T-helper 2 cell treated with Interferon-gamma antibody and Interleukin-4, amounts not matched to agents 5 μg/mL and 100 μg/mL, for 36 hours (primary cell): ENCODE results near the gene FANCG.

Source experiments
- DNase-seq: peaks from one replicate; pipeline ENCODE4 v3.0.0; 2021; ENCODE audit warnings: low spot score
- H3K27ac Mint-ChIP-seq: one replicate; pipeline ENCODE4 v1.8.0; 2021; ENCODE audit warnings: mild to moderate bottlenecking, mixed read lengths
- H3K27me3 Mint-ChIP-seq: one replicate; pipeline ENCODE4 v1.8.0; 2021; ENCODE audit warnings: low read depth, mixed read lengths
- H3K36me3 Mint-ChIP-seq: one replicate; pipeline ENCODE4 v1.8.0; 2021; ENCODE audit warnings: low read depth, mixed read lengths
- H3K4me1 Mint-ChIP-seq: one replicate; pipeline ENCODE4 v1.8.0; 2021; ENCODE audit warnings: low read depth, mixed read lengths
- H3K4me3 Mint-ChIP-seq: one replicate; pipeline ENCODE4 v1.8.0; 2022; ENCODE audit warnings: mild to moderate bottlenecking, moderate library complexity, mixed read lengths
- H3K9me3 Mint-ChIP-seq: one replicate; pipeline ENCODE4 v1.8.0; 2021; ENCODE audit warnings: mixed read lengths

The FANCG gene

DNA sequence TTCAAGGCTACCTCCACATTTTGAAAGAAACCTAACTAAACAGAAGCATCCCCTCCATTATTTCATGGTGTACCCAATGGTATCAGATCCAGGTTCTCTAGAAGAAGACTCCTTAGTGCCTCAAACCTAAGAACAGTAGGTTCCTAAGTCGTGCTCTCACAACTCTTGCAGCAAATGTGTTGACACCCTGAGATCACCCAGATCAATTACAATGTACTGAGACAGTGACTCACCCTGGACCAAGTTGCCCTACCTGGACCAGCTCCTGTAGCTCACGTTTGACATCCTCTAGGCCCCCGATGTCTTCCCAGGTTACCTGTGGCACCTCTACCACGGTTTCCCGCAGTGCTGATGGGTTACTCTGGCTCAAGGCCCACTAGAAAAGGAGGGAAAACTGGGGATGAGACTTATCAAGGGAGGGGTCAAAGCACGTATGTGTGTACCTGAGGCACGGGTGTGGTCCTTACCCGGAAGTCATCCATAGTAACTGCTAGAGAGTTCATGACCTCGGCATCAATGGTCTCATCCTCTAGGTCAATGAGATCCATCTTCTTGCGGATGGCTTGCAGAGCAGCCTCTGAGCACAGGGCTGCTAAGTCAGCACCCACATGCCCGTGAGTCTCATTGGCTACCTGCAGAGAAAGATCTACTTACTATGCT is 19.1 kb downstream of the FANCG start:
- H3K9me3 Mint-ChIP-seq, result no peaks in the 10 kb centered on the region
- peaks cover 82% of the 10 kb centered on the region for H3K36me3 Mint-ChIP-seq
- no peaks in the 10 kb centered on the region for H3K27me3 Mint-ChIP-seq
- no peak overlapping the region for H3K27ac Mint-ChIP-seq
- no peak for DNase-seq
- H3K4me3 Mint-ChIP-seq, result no peak overlapping the region
- no peaks in the 10 kb centered on the region for H3K4me1 Mint-ChIP-seq

DNA sequence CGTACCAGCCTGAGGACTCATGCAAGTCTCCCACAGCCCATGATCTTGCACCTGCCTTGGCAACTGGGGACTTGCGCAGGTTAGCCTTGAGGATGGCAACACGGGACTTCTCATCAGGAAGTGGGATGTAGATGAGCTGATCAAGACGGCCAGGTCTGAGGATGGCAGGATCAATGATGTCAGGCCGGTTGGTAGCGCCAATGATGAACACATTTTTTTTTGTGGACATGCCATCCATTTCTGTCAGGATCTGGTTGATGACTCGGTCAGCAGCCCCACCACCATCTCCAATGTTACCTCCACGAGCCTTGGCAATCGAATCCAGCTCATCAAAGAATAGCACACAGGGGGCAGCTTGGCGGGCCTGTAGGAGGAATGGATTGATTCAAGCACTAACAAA is 20.3 kb downstream of the FANCG start:
- Mint-ChIP-seq H3K4me3 (no peak overlapping the region), H3K4me1 (no peaks in the 10 kb centered on the region), H3K36me3 (peaks cover 84% of the 10 kb centered on the region), H3K27me3 (no peaks in the 10 kb centered on the region), H3K9me3 (no peaks in the 10 kb centered on the region), H3K27ac (no peak overlapping the region)
- DNase-seq, result no peak

DNA sequence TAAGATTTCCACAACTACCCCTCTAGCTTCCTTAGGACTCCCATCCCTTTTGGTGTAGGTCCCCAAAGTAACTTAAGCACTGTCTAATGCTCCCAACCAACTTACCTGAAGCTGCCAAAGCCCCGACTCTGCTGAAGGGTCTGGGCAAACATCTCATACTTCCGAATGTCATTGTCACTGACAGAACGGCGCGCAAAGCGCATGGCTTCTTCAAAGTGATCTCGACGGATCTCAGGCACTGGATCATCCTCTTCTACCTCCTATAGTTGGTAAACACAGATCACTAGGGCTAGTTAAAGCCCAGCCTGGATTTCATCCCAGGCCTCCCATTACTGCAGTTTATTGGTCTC is 22.5 kb downstream of the FANCG start:
- H3K4me1 Mint-ChIP-seq, result no peaks in the 10 kb centered on the region
- H3K36me3 Mint-ChIP-seq, result peaks cover 77% of the 10 kb centered on the region
- no peak overlapping the region for H3K27ac Mint-ChIP-seq
- no peaks in the 10 kb centered on the region for H3K27me3 Mint-ChIP-seq
- DNase-seq, result no peak
- H3K4me3 Mint-ChIP-seq, result no peak overlapping the region
- no peaks in the 10 kb centered on the region for H3K9me3 Mint-ChIP-seq

DNA sequence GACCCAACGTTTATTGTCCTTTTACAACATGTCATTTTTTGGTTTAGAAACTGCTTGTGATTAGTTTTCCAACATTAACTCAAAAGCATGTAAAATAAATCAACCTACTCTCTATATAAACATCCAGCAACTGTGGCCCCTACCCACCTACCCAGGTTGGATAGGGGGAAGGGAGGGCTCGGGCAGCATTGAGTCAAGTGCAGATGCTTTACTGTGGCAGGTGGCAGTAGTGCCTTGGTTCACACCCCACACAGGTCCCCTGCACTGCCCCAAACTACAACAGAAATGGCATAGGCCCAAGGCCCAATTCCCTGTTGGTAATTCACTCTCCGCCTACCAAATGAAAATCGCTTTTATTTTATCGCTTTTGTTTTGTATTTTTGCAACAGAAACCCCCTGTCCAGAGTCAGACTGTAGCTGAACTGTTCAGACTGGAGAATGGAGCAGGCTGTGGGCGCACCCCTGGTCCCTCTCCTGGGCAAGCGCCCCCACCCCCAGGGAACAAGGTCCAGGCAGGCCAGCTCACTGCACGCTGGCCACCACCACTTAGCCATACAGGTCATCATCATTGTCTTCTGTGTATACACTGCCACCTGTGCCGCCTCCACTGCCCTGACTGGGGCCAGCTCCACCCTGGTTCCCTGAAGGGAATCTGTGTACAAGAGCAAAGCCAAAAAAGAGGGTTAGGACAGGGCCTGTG is 23.0 kb downstream of the FANCG start:
- H3K27me3 Mint-ChIP-seq, result no peaks in the 10 kb centered on the region
- peaks cover 72% of the 10 kb centered on the region for H3K36me3 Mint-ChIP-seq
- no peak overlapping the region for H3K4me3 Mint-ChIP-seq

DNA sequence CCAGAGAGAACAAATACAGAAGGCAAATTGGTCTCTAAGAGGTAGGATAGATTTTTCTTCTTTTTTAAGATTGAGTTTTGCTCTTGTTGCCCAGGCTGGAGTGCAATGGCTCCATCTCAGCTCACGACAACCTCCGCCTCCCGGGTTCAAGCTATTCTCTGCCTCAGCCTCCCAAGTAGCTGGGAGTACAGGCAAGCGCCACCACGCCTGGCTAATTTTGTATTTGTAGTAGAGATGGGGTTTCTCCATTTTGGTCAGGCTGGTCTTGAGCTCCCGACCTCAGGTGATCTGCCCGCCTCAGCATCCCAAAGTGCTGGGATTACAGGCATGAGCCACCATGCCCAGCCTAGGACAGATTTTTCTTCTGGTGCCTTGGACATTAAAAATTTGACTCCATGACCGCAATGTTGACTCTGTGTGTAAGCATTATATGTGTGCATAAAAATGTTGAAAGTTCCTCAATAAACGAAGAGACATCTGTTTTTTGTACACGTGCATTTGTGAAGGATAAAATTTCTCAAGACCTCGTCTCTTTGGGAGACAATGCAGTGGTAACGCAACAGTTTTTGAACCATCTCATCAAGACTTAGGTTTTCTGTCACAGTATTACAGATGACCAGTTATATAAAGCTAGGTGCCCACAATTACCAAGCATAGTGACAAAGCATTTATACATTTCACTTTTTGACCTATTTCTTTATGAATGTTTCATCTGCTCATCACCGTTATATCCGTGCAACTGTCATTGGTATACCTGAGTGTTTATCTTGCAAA is 24.7 kb downstream of the FANCG start:
- no peak overlapping the region for H3K27ac Mint-ChIP-seq
- H3K36me3 Mint-ChIP-seq, result peaks cover 60% of the 10 kb centered on the region
- no peaks in the 10 kb centered on the region for H3K27me3 Mint-ChIP-seq
- no peaks in the 10 kb centered on the region for H3K9me3 Mint-ChIP-seq
- H3K4me1 Mint-ChIP-seq, result no peaks in the 10 kb centered on the region
- no peak overlapping the region for H3K4me3 Mint-ChIP-seq
- no peak for DNase-seq

More for the DNA sequence above, 23.0 kb downstream of the FANCG start:
- Mint-ChIP-seq H3K9me3 (no peaks in the 10 kb centered on the region), H3K4me1 (no peaks in the 10 kb centered on the region), H3K27ac (no peak overlapping the region)
- no peak for DNase-seq

DNA sequence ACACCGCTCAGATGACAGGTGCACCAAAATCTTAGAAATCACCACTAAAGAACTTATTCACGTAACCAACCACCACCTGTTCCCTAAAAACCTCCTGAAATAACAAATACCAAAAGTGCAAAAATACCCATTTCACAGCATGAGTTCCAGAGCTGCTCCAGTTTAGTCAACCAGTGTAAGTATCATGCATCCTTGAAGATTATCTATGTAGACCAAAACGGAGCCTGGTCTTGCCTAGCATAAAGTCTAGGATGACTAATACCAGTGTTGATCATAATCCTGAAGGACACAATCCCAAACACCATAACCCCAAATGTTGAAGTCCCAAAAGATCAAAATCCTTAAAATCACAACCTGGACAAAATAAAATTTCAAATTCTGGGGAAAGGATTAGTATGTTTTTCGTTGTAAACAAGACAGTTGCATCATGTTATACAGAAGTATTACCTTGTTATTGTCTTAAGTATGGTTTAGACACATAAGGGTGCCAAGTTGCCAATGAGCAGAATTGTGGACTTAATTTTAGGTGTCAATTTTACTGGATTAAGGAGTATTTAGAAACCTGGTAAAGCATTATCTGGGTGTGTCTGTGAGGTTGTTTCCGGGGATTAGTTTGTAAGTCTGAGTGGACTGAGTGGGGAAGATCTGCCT is 25.4 kb downstream of the FANCG start:
- DNase-seq, result no peak
- Mint-ChIP-seq H3K36me3 (peaks cover 53% of the 10 kb centered on the region), H3K27ac (no peak overlapping the region), H3K4me3 (no peak overlapping the region), H3K27me3 (no peaks in the 10 kb centered on the region), H3K4me1 (no peaks in the 10 kb centered on the region), H3K9me3 (no peaks in the 10 kb centered on the region)

DNA sequence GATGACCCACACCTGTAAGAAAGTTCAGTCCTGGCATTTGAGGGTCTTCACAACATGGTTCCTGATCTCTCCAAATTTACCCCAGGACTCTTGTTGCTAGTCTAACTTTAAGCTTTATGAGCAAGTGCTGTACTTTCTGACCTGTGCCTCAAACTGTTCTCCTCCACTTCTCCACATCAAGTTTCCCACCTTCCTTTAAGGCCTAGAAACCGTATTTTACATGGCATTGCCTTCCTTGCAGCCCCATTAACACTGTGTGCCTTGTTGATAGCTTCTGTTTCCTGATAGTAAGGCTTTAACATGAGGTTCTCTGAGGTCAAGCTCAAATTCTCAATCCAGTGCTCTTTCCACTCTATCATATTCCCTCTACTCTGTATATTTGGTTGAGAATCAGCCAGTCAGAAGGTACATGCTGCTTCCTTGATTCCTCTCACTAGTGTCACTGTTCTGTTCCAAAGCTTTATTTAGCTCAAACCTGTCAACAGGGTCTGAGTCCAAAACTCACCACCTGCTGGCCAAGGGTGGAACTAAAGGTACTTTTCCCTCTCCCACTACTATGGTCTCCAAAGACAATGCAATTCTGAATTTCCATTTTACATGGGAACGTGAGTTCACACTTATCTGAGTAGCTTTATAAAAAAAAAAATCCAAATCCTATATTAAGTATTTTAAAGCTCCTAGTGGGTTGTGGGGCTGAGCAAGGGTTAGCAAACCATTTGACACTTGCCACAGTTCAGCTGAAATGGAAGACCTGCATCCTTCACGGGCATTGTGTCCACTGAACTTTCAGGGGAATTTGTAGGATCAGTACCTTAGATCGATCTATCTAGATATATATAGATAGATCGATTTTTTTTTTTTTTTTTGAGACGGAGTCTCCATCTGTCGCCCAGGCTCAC is 28.4 kb downstream of the FANCG start:
- DNase-seq, result no peak
- Mint-ChIP-seq H3K27ac (no peak overlapping the region), H3K27me3 (no peaks in the 10 kb centered on the region), H3K4me1 (no peaks in the 10 kb centered on the region), H3K9me3 (no peaks in the 10 kb centered on the region), H3K4me3 (no peak overlapping the region), H3K36me3 (peaks cover 38% of the 10 kb centered on the region)

DNA sequence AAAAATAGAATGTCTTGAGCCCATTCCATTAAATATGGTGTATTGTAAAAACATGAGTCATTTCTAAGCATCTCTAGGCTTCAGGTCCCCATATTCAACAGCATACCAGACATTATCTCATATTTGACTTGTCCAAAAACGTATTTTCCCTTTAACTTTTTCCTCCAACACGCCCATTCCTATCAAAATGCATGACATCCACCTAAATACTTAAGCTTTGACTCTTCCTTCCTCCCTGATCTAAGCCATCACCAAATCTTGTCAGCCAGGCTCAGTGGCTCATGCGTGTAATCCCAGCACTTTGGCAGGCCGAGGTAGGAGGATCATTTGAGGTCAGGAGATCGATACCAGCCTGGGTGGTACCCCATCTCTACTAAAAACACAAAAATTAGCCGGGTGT is 31.2 kb downstream of the FANCG start:
- Mint-ChIP-seq H3K9me3 (no peaks in the 10 kb centered on the region), H3K36me3 (peaks cover 20% of the 10 kb centered on the region), H3K27me3 (no peaks in the 10 kb centered on the region), H3K4me1 (no peaks in the 10 kb centered on the region), H3K27ac (no peak overlapping the region), H3K4me3 (no peak overlapping the region)
- no peak for DNase-seq

DNA sequence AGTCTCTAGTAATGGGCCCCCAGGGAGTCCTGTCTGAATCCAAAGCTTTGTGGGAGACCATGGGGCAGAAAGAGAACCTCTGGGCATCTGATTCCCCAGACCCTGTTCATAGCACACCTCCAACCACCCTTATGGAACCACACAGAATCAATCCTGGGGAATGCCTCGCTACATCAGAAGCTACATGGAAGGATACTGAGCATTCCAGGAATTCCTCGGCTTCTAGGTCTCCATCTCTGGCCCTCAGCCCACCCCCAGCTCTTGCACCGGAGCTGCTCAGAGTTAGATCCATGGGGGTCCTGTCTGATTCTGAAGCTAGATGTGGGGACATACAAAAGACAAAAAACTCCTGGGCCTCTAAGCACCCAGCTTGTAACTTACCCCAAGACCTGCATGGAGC is 35.7 kb downstream of the FANCG start:
- Mint-ChIP-seq H3K27me3 (no peaks in the 10 kb centered on the region), H3K9me3 (no peaks in the 10 kb centered on the region), H3K27ac (no peak overlapping the region), H3K4me3 (no peak overlapping the region), H3K4me1 (no peaks in the 10 kb centered on the region), H3K36me3 (peaks cover 14% of the 10 kb centered on the region)
- DNase-seq, result no peak

DNA sequence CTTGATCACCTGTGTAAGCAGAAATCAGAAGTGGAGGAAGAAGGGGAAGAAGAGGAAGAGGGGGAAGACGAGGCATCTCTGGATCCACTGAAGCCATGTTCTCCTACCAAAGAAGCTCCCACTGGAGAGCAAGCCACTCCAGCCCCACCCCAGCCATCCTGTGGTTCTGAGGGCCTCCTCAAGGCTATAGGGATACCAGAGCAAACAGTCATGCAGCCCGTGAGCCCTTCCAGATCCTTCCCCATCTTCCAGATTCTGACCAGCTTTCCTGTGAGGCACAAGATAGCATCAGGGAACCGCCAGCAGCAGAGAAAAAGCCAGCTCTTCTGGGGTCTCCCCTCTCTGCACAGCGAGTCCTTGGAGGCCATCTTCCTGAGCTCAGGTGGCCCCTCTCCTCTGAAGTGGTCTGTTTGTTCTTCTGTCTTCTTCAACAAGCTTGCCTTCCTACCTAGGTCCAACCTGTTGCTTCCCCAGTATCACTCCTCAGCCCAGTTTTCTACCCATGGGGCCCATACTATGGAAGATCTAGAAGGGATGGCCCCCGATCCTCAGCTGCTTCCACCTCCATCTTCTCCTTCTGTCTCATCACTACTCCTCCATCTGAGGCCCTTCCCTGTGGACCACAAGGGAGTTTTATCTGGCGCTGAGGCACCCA is 36.7 kb downstream of the FANCG start:
- Mint-ChIP-seq H3K27me3 (no peaks in the 10 kb centered on the region), H3K36me3 (peaks cover 7% of the 10 kb centered on the region), H3K9me3 (no peaks in the 10 kb centered on the region), H3K27ac (no peak overlapping the region), H3K4me1 (no peaks in the 10 kb centered on the region), H3K4me3 (no peak overlapping the region)
- DNase-seq, result no peak

DNA sequence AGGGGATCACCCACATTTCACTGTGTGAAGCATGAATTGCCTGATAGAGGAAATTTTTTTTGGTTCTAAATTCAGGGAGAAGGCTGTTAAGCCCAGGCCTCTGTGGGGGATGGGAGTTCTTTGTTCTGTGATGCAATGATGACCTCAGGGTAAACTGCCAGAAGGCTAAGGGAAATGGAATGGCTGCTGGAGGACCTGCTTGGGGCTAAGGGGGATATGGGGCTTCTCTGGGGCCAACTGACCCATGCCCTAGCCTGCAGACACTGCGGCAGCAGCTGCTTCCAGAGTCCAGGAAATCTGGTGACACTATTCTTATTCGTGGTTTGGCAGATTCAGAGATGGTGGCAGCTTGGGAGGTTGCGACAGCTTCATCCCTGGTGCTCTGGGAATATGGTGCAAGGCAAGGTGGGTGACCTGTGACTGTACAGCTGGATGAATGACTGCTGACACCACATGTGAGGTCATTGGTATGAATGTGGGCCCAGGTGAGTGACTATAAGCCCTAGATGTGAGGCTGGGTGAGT is 37.6 kb downstream of the FANCG start:
- Mint-ChIP-seq H3K27ac (no peak overlapping the region), H3K4me1 (no peaks in the 10 kb centered on the region), H3K4me3 (no peak overlapping the region), H3K36me3 (peaks cover 7% of the 10 kb centered on the region), H3K27me3 (no peaks in the 10 kb centered on the region), H3K9me3 (no peaks in the 10 kb centered on the region)
- no peak for DNase-seq

DNA sequence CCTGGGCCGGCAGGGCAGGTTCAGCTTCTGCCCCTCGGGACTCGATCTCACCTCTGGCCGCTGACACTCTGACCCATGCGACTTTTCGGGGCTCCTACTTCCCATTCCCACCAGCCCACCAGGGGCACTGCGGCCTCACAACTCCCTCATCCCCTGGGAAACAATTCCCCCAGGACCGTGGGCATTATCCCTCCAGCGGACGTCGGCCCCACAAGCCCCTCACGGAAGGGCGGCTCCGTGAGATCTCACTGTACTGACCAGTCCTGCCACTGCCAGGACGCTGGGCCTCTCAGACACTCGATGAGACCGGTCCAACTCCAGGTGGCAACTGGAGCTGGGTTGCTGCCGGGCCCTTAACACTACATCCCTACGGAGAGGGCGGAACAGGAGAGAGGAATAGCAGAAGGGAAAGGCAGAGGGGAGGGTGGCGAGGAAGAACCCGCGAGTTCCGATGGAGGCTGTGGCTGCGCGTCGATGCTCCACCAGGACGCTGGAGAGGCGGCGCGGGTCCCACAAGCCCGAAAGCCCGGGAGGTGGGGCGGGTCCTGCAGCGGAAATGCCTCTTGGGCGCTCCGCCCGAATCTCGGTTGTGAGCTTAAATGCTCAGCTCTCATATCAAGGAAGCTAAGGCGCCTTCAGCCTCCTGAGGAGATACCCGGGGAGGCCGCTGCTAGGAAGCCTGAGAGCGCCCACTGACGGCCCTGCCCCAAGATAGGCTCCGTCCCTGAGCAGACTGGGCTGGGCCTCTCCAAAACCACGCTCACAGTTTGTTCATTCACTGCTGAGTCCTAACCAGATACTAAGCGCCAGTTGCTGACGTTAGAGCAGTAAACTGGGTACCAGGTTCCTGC is 43.7 kb downstream of the FANCG start:
- peaks cover 2% of the 10 kb centered on the region for H3K36me3 Mint-ChIP-seq
- no peaks in the 10 kb centered on the region for H3K9me3 Mint-ChIP-seq
- peak overlapping the region; percentile 69 for H3K4me3 Mint-ChIP-seq
- peak overlapping the region; percentile 81 for H3K27ac Mint-ChIP-seq
- DNase-seq, result peak; percentile 61
- peaks cover 6% of the 10 kb centered on the region for H3K4me1 Mint-ChIP-seq
- no peaks in the 10 kb centered on the region for H3K27me3 Mint-ChIP-seq
